Left cardiac atrium (tissue), 4 donors: ENCODE measurements around the gene KCNMA1. TPM values are rescaled to one million over a fixed set of nuclear protein-coding genes. Genes with fewer than 3 reads are reported as not detected.

Source experiments
- ATAC-seq, 2 donors: fragments of 200-7000 bp; cut with Tn5 transposase; one replicate each; pipeline ENCODE4 v1.9.1; 2020; ENCODE audit warnings: mild to moderate bottlenecking in 2 of 2, moderate library complexity in 2 of 2
- DNase-seq: peaks from one replicate; pipeline ENCODE4 v3.0.0-alpha.2; 2020
- intact Hi-C, 2 donors: fragments of 100-400 bp; cut with DNase I; formaldehyde crosslinking; loops; one replicate each; pipeline versions ENCODE4 v1.14.1 to v1.15.1; 2022 to 2023
- total RNA-seq, 2 donors: library from RNA; stranded (reverse); fragmentation: NEBNext Ultra II Directional; extraction: Animal tissue kit (Norgen Biotek cat#: 25700); gene quantifications; one replicate each; pipeline ENCODE4 v1.2.1, GENCODE V29; 2021
- donor health status: DM: no; HTN: yes; CAD: no.
- donor health status: DM: no; HTN: yes; CAD: no; lungs with severe emphysema.
- donor health status: DM: yes; HTN: yes; CAD: no.
- donor health status: Dilated cardiomyopathy.

The KCNMA1 gene
- total RNA-seq, 2 donors from 2014 or later = 4.1 to 5.3 TPM

DNA sequence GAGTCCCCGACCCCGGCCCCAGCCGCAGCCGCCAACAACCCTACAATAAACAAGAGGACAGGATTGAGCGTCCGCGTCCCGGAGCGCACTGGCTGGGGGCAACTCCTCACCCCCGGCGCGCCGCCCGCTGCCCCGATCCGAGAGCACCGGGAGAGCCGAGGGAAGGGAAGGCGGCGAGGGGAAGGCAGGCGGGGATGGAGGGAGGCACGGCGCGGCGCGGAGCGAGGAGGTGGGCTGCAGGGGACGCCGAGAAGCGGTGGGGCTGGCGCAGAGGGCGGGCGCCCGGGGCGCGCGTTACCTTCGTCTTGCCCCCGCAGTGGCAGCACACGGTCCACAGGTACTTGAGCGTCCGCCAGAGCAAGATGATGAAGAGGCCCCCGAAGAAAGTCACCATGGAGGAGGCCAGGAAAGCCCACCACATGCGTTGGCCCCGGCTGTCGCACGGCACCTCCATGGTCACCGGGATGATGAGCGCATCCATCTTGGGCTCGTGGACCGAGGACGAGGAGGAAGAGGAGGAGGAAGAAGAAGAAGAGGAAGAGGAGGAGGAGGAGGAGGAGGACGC, 559 bp downstream of the KCNMA1 start:
- DNase-seq (no peak), ATAC-seq (peak in 1 of 2 donors; percentile 10)
- intact Hi-C loops = no loop called here

DNA sequence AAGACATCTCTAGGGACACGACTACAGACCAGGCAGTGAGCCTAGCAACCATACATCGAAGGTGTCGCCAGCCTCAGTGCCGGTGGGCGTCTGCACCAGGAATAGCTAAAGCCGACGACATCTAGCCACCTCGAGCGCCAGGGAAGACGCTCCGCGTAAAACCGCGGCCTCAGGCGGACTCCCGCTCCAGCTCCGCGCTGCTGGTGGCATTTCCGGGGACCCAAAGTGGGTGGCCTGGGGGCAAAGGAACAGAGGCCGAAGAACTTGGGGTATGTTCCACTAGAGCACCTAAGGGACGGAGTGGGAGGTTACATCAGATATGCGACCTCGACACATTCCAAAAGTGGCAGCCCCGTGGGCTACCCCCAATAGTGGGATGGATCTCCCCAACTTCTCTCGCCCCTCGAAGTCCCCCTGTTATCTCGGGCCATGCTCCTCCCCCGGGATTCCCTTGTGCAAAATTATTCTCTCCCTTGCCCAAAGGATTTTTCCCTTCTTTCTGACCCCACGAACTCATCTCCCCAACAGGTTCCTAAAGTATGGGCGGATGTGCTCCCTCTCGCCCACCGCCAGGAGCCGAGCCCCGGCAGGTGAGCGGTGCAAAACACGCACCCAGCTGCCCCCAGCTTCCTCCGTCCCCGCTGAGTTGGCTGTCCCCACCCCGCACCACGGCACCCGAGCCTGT, 1.2 kb downstream of the KCNMA1 start:
- no peak for ATAC-seq
- intact Hi-C loops = no loop called here
- no peak for DNase-seq

DNA sequence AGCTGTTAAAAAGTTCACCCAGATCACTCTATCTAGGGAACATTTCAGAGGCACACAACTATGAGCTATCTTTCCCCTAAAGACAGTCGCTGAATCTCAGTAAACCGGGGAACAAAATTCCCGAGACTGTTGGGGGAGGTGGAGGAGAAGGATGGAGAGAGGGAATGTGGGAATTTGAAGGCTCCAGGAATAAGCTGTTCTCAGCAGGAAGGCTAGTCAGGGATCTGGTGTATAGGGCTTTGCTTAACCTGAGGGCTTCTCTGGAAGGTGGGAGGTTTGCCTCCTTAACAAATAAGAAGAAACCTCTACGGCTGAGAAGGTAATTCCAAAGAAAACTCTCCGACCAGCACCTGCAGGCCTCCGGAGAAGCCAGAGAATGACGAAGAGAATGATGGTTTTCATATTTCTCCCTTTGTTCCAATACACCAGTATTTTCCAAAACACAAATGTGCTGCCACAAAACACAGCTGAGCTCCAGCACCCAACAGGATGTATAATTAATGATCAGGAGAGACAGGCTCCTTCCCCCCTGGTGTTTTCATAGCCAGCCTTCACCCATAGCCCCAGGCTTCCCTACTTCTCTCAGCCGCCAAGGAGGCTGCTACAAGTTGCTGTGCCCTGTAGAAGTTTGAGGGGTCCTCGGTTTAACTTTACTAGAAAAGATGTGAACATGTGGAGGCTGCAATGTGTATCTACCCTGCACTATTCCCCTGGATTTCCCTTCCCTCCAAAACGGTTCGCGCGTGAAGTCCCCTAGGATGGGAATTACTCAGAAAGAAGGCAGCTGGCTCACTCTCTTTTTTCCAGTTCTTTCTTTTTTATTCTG, 2.0 kb downstream of the KCNMA1 start:
- ATAC-seq (no peak), DNase-seq (no peak)
- intact Hi-C loops = no loop called here

DNA sequence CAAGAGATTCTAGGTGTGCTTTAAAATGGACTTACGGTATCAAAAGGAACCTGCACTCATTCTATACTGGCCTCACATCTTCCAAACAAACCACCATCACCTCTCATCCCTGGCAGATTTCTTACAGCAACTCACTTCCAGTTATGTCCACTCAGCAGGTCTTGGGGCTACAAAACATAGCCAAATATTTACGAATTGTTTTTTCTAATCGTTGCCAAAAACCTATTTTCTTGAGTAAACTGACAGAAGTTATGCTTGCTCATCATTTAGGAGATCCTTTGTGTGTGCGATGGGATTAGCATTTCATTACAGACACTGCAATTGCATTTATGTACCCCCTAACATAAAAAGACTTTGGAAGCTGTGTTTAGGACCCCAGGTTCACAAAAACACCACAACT, 2.7 kb downstream of the KCNMA1 start:
- intact Hi-C loops = no loop called here
- no peak for DNase-seq
- no peak for ATAC-seq

DNA sequence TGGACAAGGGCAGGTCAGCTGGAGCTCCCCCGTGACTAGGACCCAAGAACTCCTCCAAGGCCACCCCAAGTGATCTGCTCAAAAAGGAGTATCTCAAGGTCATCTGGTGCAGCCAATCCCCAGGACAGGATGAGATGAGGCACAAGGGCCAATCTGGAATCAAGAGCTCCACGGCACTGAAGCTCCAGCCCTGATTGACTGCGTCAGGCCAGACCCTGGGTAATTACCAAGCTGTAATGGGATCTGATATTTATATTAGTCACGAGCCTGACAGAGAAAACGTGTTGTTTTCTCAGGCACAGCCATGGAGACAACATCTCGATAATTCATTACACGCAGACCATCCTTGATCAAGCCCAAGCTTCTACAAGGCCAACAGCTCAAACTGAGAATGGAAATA, 4.2 kb downstream of the KCNMA1 start:
- intact Hi-C loops = no loop called here
- ATAC-seq (no peak), DNase-seq (no peak)

DNA sequence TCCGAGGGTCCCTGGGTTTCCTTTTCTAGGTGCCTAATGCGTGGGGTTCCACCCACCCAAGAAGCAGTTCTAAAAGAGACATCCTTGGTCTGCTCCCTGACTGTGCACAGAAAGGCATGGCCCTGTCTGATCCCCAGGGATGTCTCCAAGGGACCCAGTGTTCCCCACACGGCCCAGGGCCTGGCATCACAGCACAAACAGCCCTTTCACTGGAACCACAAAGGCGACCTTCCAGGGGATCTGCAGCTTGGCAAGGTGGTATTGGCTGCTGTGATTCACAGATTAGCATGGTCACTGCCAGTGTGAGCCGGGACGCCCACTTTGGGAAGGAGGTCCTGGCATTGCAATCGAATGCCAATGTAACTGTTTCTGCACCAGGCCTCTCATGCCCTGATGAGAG, 6.4 kb downstream of the KCNMA1 start:
- intact Hi-C loops = no loop called here
- DNase-seq = no peak
- ATAC-seq = no peak

DNA sequence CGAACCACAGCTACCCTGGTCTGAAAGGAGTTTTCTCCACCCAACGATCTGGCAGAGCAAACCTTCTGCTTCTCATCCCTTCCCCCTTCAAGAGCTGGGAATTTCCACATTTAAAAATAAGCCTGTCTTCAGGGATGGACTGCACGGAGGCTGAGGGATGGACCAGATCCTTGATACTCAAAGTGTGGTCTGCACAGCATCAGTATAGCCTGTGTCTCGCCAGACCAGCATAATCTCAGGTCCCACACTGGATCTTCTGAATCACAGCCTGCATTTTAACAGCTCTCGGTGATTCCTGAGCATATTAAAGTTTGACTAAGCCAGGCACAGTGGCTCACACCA, 7.1 kb downstream of the KCNMA1 start:
- ATAC-seq (no peak), DNase-seq (no peak)
- intact Hi-C loops = no loop called here

DNA sequence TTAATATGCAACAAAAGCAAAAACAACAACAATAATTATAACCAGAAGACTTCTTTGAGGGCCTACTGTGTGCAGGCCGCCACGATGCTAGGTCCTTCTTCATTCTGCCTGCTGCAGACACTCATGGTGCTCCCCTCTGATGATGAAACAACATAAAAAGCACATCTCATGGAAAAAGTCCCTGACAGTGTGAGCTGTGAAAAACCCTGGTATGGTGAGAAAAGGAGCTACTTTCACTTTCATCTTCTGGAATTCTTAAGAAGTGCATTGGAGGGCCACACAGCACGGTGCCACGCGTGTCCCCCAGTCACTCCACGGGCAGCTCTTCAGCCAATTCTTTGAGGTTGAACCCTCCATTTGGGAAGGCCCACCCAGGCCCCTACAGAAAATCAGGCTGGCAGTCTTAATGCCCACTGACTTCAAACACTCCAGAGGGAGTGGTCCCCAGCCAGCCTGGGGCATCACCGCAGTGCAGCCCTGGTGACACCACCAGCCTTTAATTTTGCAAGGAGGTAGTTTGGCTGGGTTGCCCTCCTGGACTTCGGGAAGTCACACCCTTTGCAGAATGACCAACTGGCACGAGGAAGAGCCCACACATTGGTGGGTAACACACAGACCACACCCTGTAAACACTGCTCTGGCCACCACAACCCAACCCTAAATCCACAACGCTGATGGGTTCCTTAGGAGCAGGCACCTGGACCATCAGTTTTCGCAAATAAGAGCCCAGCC, 7.7 kb downstream of the KCNMA1 start:
- intact Hi-C loops = no loop called here
- no peak for DNase-seq
- ATAC-seq = no peak

DNA sequence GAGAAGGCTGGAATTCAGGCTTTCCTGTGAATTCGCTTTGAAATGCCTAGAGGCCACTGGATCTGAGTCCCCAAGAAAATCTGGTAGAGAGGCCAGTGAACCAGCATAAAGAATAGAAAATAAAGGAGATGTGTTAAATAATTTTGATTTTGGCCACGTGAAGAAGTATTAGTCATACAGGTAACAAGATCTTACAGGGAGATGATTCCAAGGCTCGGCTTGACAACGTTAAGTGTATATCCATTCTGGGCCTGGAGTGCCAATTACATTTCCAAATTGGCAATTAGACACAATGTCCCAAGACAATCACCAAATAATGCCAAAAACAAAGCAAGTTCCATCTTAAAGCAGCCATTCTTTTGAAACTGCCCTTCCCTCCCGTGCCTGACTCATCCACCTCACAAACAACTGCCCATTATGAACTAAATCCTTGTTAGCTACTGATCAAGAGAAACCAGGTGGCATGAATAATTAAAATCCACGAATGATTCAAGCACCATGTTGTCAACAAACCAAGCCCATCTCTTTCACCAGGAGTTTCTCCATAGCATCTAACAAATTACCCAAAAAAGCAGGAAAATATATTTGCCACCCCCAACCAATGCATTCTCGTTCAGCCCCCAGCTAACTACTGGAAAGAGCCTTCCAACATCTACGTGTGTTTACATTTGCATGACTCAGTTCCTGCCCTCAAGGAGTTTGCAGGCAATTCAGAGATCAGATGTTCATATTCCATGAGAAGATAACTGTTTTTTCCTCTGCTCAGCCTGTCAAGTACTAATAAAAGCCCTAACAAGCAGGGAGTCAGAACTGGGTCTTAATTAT, 8.5 kb downstream of the KCNMA1 start:
- ATAC-seq = no peak

DNA sequence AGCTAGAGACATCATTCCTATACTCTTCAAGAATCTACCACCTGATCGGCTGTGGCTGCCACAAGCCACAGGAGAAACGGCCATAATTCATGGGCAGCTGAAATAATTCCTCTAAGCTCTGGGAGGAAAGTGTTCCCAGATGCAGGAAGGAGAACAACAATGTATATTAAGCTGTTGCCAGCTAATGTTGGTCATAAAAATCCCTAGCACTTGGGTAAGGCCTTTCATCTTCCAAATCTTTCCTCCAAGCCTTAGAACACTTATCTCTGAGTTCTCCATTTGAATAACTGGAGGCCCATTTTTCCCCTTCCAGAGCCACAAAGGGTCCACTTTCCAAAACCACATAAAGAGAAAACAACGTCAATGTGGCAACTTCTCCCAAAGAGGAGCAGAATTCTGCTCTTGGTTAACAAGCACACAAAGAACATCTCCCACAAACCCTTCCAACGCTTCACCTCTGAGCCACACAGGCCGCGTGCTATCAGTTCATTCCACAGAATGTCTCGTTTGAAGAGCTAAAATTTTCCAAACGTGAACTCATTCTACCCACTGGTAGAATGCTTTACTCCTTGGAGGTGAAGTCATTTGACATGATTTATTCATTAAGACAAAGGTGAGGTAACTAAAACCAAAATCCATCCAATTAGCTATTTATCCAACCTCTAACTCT, 11.2 kb downstream of the KCNMA1 start:
- no peak for DNase-seq
- ATAC-seq = no peak
- intact Hi-C loops = no loop called here

More for the DNA sequence above, 8.5 kb downstream of the KCNMA1 start:
- DNase-seq = no peak
- intact Hi-C loops = no loop called here

DNA sequence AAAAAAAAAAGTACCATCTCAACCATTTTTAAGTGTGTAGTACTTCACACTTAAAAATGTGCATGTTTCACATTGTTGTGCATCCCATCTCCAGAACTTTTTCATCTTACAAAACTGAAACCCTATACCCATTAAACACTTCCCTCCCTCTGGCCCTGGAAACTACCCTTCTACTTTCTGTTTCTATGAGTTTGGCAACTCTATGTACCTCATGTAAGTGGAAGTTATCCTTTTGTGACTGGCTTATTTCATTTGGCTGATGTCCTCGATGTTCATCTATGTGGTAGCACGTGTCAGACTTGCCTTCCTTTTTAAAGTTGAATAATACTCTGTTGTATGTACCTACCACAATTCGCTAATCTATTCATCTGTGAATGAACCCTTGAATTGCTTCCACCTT, 12.2 kb downstream of the KCNMA1 start:
- ATAC-seq (no peak), DNase-seq (no peak)
- intact Hi-C loops = no loop called here

DNA sequence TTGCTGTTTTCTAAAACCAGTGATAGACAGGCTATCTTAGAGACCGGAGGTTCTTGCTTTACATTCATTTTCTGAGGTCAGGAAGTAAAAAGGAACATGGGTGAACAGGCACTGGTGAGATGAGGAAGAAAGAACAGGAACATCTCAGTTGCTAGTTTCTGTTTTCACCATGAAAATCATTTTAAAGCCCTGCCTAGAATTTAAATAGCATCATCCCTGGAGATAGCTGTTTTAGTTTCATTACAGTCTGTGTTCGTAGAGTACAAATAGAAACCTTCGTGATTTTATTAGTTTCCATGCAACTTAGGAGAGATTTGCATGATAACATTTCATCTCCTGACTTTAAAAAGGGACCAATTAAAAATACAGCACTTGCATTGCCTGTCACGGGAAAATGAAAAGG, 14.7 kb downstream of the KCNMA1 start:
- intact Hi-C loops = no loop called here
- no peak for DNase-seq
- no peak for ATAC-seq

DNA sequence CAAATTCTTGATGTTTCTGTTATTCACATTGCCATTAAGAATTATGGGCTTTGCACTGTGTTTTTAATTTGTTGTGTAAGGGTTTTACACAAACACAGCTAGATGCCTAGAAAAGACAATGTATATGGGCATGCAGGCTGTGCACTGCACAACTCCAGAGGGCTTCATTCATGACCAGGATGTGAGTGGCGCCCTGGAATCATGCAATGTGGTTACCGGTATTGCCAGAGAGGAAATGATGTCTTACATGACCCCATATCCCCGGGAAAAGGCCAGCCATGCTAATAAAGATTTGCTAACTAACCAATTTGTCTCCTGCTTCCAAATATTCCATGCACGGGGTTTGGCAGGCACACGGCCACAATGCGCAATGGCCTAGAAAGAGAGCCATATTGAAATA, 16.9 kb downstream of the KCNMA1 start:
- DNase-seq (no peak), ATAC-seq (no peak)
- intact Hi-C loops = no loop called here

DNA sequence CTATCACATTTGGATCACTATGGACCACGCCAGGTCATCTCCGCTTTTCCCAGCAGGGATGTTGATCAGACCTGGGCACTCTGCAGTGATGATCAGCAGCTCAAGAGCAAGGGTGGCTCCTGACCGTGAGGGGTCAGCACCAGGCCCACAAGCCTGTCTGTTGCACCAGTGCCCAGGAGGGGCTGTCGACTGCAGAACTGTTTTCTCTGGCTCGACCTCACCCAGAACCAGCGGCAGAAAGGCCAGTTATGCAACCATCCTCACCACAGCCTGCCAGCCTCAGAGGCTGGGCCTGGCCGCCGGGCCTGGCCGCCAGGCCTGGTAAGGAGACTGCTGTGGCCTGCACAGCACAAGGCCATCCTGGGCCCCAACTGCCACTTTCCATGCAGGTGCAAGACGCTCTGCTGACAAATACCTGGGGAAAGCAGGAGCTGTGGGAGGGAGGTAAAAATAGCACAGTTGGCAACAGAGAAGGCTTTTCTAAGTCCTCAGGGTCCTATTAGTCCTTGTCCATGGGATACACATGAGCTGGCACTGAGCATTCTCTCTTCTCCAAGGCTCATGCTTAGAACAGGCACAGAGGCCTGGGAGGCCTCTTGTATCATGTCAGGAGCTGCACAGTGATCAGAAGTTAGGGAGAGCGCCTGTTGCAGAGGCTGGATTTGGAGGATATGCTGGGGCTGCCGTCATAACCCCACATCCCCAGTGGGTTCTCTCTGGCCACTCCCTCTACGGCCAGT, 17.5 kb downstream of the KCNMA1 start:
- intact Hi-C loops = no loop called here
- no peak for ATAC-seq
- no peak for DNase-seq

DNA sequence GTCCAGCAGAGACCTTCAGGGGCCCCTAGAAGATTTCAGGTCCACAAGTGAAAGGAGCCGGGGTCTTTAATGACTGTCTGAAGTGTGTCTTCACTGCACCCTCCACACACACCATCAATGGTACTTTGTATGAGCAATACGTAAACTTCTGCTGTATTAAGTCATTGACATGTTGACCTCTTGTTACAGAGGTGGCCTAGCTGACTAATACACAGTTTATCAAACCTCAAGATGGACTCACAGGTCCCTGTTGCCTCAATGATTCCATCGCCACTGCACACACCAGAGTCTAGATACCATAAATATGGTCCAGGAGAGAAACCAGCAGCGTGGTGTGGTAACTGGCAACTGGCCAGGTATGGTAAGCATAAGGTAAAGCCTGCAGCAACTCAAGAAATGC, 19.5 kb downstream of the KCNMA1 start:
- DNase-seq (no peak), ATAC-seq (no peak)
- intact Hi-C loops = no loop called here

DNA sequence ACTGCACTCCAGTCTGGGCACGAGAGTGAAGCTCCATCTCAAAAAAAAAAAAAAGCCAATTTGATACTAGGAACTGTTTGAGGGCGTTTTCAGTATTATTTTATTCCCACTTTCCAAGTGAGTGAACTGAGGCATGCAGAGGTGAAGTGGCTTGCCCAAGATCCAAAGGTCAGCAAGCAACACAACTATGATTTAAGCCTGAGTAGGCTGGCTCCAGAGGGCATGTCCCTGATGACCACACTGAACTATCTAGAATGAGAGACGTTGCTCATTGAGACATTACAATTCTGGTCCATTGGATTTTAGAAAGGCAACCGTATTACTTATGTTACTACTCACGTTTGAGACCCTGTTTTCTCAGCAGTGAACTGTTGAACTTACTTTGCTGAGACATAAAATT, 20.8 kb downstream of the KCNMA1 start:
- no peak for ATAC-seq
- intact Hi-C loops = no loop called here

DNA sequence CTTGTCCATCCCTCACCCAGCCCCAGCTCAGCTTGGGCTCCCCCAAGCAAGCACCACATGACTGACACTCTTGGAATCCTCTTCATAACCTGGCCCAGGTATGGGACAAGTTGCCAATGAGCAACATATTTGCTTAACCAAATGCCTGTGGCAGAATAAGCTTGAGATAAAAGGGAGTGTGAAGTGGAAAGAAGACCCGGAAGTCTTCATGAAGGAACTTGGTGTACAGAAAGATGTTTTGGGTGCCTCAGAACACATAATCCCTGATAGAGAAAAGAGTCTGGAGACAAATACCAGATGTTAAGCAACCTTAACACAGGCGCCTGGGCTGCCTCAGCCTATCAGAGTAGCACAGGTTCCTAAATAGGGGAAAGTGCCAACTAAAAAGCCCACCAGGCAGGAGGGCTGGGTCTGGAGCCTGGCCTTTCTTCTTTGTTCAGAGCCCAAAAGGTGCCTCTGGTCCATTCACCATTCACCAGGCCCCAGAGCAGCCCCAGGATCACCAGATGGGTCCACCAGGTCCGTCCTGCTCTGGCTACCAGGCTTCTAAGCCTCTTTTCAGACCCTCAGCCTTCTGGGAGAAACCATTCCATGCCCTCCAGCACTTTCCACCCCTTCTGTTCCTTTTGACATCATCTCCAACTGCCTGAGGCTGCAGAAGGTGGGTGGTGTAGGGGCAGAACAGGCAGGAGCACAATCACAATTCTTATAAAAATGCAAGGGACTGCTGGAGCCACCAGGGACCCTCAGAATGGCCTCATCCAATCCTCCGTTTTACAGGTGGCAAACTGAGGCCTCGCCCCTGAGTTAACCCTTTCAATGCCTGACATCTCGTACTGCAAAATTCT, 22.6 kb downstream of the KCNMA1 start:
- ATAC-seq (no peak), DNase-seq (no peak)
- intact Hi-C loops = no loop called here

More for the DNA sequence above, 20.8 kb downstream of the KCNMA1 start:
- no peak for DNase-seq
